Right renal cortex interstitium (tissue), 3 donors: ENCODE results near the gene TMPRSS3. TPM values are rescaled to one million over a fixed set of nuclear protein-coding genes. Genes with fewer than 3 reads are reported as not detected.
"Not testable (repeated sequence)": the region's sequence is repeated elsewhere in the genome, so short reads cannot be mapped to it uniquely, and the experiment has no call there.

Source experiments
- DNase-seq, 3 donors: peaks; one replicate each; pipeline ENCODE4 v3.0.0-alpha.2; 2013; ENCODE audit warnings: low read depth in 3 of 3, low spot score in 2 of 3
- polyA plus RNA-seq, 3 donors: library from polyadenylated mRNA; unstranded; fragments of 120-200 nt; gene quantifications; one replicate each; pipeline ENCODE4 v1.2.1, GENCODE V29; 2013; ENCODE audit not compliant: insufficient read length in 3 of 3

TMPRSS3 gene
- polyA plus RNA-seq, 3 donors: 1.8 to 2.4 (median 2.1) TPM

GRCh38 chr21:42409366-42409765, 13.5 kb upstream of the TMPRSS3 start:
- no peak for DNase-seq

GRCh38 chr21:42408718-42409117, 12.9 kb upstream of the TMPRSS3 start:
- DNase-seq: not testable (repeated sequence)

- no peak for DNase-seq
These were observed 11.6 kb upstream of the TMPRSS3 start for GRCh38 chr21:42407476-42407875.

GRCh38 chr21:42406866-42407265, 11.0 kb upstream of the TMPRSS3 start:
- DNase-seq: no peak

- DNase-seq: no peak
These were observed 10.4 kb upstream of the TMPRSS3 start for GRCh38 chr21:42406201-42406621.

GRCh38 chr21:42405064-42406013, 9.5 kb upstream of the TMPRSS3 start:
- no peak for DNase-seq

- DNase-seq: no peak
These were observed 8.7 kb upstream of the TMPRSS3 start for GRCh38 chr21:42404539-42404938.

DNA sequence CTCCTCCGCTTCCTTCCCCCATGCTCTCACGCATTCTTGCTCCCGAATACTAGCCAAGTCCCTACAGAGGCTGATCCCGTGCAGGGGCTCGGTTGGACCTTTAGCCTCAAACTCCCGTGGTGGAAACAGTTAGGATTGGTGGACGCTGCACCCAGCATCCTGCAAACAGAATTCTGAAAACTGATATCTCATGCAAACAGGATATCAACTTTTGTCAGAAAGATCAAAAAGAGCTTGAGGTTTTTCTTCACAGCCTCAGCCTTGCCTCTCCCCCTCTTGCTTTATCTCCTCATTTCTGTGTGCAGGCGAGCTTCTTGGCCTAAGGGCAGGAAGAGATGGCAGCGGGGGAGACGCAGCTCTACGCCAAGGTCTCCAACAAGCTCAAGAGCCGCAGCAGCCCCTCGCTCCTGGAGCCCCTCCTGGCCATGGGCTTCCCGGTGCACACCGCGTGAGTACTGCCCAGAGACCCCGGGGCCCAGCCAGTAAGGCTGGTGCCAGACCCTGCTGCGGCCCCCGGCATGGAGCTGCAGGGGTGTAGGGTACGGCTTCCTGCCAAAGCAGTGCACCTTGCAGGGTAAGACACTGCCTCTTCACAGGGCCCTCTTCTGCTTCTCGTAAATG, 7.9 kb upstream of the TMPRSS3 start, which contains the start of gene UBASH3A:
Gene UBASH3A, plus strand, starts transcription at position 292 of the 621 bp plus-strand sequence. Its CDS starts 44 bp downstream, at position 336.
- no peak for DNase-seq

- no peak for DNase-seq
These were observed 6.0 kb upstream of the TMPRSS3 start for GRCh38 chr21:42401820-42402251.

GRCh38 chr21:42401154-42401553, 5.3 kb upstream of the TMPRSS3 start:
- DNase-seq: no peak

- no peak for DNase-seq
These were observed 4.7 kb upstream of the TMPRSS3 start for GRCh38 chr21:42400525-42400924.

DNA sequence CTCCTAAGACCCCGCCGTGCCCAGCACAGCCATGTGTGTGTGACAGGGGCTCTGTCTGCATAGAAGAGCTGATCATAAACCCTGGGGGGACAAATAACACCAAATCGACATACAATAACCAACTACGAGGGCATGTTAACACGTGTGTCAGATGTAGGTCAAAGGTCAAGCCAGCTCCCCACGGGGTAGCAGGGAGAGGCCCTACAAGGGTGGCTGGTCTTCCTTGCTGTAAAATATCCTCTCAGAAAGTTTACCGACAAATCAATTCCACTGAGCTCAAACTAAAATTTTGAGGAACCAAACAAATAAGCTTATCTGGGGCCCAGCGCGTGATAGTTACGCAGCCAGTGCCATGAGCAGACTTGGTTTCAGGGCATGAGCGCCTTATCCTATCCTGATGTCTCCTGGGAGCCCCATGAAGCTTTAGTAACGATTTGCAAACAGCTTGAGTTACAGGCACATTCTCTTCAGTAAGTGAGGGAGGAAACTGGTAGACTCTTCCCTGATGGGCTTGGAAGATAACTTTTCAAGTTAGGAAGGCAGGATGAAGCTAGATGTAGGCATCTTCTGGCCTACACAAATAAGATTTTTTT, 2.7 kb upstream of the TMPRSS3 start:
- no peak for DNase-seq

GRCh38 chr21:42397746-42398394, 2.0 kb upstream of the TMPRSS3 start:
- no peak for DNase-seq

DNA sequence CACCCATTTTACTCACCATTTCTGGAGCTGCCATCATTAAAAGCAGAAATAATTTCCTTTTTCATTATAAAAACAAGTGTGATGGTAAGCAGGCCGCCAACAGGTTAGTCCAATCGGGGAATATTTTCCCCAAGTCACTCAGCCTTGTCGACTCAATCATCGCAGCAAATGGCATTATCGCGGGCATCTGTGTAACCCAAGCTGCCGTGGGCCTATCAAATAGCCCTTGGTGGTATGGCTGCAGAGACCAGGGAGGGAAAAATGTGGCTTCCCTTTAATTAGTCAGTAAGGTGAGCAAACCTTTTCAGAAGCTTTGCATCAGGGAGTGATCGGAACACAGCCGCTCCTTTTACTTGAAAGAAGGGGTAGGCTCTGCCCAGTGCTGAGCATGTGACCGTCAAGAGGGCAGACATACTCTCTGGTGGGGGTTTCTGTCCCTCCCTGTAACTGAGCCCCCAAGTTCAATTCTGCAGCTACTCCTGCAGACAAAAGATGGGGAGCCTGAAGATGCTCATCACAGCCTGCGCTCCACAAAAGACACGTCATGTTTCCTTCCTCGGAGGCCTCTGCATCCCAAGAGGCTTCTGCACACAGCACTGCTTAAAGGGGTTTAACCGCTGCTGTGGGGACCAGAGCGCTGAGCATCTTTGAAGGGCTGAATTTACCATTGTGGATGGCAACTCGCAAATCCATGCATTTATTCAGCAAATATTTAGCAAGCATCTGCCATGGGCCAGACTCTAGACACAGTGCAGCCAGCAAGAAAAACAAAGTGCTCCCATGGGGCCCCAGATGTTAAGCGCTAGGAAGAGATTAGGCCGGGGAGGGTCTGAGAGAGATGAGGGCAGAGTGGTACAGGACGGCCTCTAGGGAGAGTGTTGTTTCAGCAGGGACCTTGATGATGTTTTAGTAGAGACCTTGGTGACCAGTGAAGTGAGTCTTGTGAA, 1.2 kb upstream of the TMPRSS3 start:
- DNase-seq: no peak

GRCh38 chr21:42395302-42395701, 550 bp downstream of the TMPRSS3 start:
- DNase-seq: no peak

DNA sequence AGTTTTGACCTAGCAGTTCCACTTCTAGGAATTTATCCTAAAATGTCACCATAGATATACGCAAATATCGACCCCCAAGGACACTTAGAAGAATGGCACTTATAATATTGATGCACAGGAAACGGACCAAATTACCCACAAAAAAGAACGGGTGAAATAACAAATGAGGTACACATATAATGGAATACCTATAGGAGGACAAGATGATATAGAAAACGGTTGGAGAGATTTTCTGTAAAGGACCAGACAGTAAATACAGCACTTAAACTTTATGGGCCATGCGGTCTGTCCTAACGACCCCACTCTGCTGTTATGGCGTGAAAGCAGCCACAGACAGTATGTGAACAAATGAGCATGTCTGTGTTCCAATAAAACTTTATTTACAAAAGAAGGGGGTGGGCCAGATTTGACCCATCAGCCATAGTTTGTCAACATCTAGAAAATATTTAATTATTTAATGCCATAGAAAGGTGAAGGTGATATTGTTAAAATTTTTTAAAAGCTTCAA, 2.4 kb downstream of the TMPRSS3 start:
- no peak for DNase-seq

DNA sequence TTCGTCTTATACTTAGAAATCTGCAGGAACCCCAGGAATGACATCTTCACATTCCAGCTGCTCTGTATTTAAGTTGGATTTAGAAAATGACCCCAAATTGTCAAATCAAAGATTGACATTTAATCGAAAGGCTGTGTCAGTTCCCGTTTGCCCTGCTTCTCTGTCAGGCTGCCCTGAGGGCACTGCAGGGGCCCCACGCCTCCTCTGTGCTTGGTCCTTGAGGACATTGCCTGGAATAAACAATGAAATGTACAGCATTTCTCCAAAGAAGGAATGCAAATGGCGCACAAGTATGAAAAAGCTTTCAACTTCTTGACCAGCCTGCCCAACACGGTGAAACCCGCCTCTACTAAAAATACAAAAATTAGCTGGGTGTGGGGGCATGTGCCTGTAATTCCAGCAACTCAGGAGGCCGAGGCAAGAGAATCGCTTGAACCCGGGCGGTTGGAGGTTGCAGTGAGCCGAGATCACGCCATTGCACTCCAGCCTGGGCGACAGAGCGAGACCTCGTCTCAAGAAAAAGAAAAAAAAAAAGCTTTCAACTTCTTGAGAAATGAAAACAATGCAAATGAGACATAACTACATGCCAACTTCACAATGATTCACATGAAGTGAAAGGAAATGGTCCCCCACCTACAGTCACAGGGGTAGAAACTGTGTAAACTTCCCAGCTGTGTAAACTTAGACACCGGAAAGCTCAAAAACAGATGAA, 3.0 kb downstream of the TMPRSS3 start:
- DNase-seq: no peak

DNA sequence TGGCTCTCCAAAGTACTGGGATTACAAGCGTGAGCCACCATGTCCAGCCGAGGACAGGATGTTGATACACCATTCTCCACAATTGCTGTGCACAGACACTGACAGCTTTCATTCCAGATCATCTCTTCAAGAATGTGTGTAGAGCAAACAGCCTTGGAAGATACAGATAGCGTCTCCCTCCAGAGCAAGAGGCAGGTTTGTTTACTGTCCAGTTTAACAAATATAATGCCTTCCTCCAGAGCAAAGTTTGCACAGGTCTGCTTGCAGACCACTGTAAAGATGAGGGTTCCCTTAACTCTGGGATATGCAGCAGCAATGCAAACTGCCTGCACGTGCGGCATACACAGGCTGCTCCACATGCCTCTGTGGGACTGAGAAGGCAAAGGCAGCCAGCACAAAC, 4.6 kb downstream of the TMPRSS3 start:
- DNase-seq: no peak

- no peak for DNase-seq
These were observed 5.2 kb downstream of the TMPRSS3 start for GRCh38 chr21:42390696-42391095.
